WTC11 (cell line): ENCODE results near the gene HLA-E.

Experiments
- AR ChIP-seq: fragments of 250-450 bp; sonication (Bioruptor Pico); IDR thresholded peaks from 2 replicates; pipeline ENCODE4 v1.9.0; 2021; ENCODE audit warnings: mild to moderate bottlenecking
- ARID4B ChIP-seq: sonication (generic); formaldehyde crosslinking; IDR thresholded peaks from 2 replicates; pipeline ENCODE4 v1.8.0; 2023; ENCODE audit warnings: missing genetic modification reagents, mild to moderate bottlenecking, borderline replicate concordance
- CTCF ChIP-seq: fragments of 200-600 bp; IDR thresholded peaks from 2 replicates; pipeline ENCODE4 v1.8.0; 2022; ENCODE audit warnings: antibody characterized with exemption
- E2F1 ChIP-seq: sonication (generic); formaldehyde crosslinking; IDR thresholded peaks from 2 replicates; pipeline ENCODE4 v1.8.0; 2022; ENCODE audit warnings: mild to moderate bottlenecking, missing genetic modification reagents
- ELF4 ChIP-seq: sonication (generic); formaldehyde crosslinking; IDR thresholded peaks from 2 replicates; pipeline ENCODE4 v1.8.1; 2022; ENCODE audit warnings: low read depth, mild to moderate bottlenecking, moderate library complexity, missing genetic modification reagents
- ESRRA ChIP-seq: sonication (generic); formaldehyde crosslinking; IDR thresholded peaks from 2 replicates; pipeline ENCODE4 v1.8.1; 2022; ENCODE audit warnings: mild to moderate bottlenecking, missing genetic modification reagents, borderline replicate concordance
- FOXJ3 ChIP-seq: sonication (generic); formaldehyde crosslinking; IDR thresholded peaks from 2 replicates; pipeline ENCODE4 v1.9.0; 2021; ENCODE audit warnings: missing genetic modification reagents, mild to moderate bottlenecking, borderline replicate concordance
- HMGXB4 ChIP-seq: sonication (generic); formaldehyde crosslinking; IDR thresholded peaks from 2 replicates; pipeline ENCODE4 v1.8.1; 2023; ENCODE audit warnings: mild to moderate bottlenecking, moderate library complexity, missing genetic modification reagents
- MXD4 ChIP-seq: fragments of 250-450 bp; sonication (Bioruptor Pico); IDR thresholded peaks from 2 replicates; pipeline ENCODE4 v1.8.0; 2021; ENCODE audit warnings: mild to moderate bottlenecking, moderate library complexity, borderline replicate concordance
- NR3C1 ChIP-seq: sonication (generic); formaldehyde crosslinking; conservative IDR thresholded peaks from 2 replicates; pipeline ENCODE4 v1.8.1; 2023; ENCODE audit warnings: low read depth, mild to moderate bottlenecking, missing genetic modification reagents
- STAT6 ChIP-seq: sonication (generic); formaldehyde crosslinking; conservative IDR thresholded peaks from 2 replicates; pipeline ENCODE4 v1.8.1; 2023; ENCODE audit warnings: mild to moderate bottlenecking, low read depth, missing genetic modification reagents, moderate library complexity
- TF ChIP-seq, protein P1 (sequence below): sonication (generic); formaldehyde crosslinking; IDR thresholded peaks from 2 replicates; pipeline ENCODE4 v1.8.1; 2023; ENCODE audit warnings: mild to moderate bottlenecking, missing genetic modification reagents, borderline replicate concordance
- TF ChIP-seq, protein P2 (sequence below): sonication (generic); formaldehyde crosslinking; IDR thresholded peaks from 2 replicates; pipeline ENCODE4 v1.8.1; 2022; ENCODE audit warnings: low read depth, mild to moderate bottlenecking, moderate library complexity, missing genetic modification reagents, borderline replicate concordance
- TF ChIP-seq, protein P3 (sequence below): sonication (generic); formaldehyde crosslinking; IDR thresholded peaks from 2 replicates; pipeline ENCODE4 v1.8.1; 2023; ENCODE audit warnings: mild to moderate bottlenecking, missing genetic modification reagents, moderate library complexity

- TF ChIP-seq, protein P1, sequence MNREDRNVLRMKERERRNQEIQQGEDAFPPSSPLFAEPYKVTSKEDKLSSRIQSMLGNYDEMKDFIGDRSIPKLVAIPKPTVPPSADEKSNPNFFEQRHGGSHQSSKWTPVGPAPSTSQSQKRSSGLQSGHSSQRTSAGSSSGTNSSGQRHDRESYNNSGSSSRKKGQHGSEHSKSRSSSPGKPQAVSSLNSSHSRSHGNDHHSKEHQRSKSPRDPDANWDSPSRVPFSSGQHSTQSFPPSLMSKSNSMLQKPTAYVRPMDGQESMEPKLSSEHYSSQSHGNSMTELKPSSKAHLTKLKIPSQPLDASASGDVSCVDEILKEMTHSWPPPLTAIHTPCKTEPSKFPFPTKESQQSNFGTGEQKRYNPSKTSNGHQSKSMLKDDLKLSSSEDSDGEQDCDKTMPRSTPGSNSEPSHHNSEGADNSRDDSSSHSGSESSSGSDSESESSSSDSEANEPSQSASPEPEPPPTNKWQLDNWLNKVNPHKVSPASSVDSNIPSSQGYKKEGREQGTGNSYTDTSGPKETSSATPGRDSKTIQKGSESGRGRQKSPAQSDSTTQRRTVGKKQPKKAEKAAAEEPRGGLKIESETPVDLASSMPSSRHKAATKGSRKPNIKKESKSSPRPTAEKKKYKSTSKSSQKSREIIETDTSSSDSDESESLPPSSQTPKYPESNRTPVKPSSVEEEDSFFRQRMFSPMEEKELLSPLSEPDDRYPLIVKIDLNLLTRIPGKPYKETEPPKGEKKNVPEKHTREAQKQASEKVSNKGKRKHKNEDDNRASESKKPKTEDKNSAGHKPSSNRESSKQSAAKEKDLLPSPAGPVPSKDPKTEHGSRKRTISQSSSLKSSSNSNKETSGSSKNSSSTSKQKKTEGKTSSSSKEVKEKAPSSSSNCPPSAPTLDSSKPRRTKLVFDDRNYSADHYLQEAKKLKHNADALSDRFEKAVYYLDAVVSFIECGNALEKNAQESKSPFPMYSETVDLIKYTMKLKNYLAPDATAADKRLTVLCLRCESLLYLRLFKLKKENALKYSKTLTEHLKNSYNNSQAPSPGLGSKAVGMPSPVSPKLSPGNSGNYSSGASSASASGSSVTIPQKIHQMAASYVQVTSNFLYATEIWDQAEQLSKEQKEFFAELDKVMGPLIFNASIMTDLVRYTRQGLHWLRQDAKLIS (CRISPR knock-in tag), result no peak
- TF ChIP-seq CTCF (no peak), HMGXB4 (CRISPR knock-in tag) (no peak), AR (CRISPR knock-in tag) (no peak), MXD4 (CRISPR knock-in tag) (no peak), FOXJ3 (CRISPR knock-in tag) (no peak), ARID4B (CRISPR knock-in tag) (no peak), E2F1 (CRISPR knock-in tag) (no peak), STAT6 (CRISPR knock-in tag) (no peak), ESRRA (CRISPR knock-in tag) (no peak), NR3C1 (CRISPR knock-in tag) (no peak), ELF4 (no peak)
- TF ChIP-seq, protein P2, sequence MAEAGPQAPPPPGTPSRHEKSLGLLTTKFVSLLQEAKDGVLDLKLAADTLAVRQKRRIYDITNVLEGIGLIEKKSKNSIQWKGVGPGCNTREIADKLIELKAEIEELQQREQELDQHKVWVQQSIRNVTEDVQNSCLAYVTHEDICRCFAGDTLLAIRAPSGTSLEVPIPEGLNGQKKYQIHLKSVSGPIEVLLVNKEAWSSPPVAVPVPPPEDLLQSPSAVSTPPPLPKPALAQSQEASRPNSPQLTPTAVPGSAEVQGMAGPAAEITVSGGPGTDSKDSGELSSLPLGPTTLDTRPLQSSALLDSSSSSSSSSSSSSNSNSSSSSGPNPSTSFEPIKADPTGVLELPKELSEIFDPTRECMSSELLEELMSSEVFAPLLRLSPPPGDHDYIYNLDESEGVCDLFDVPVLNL, result no peak
- TF ChIP-seq, protein P3, sequence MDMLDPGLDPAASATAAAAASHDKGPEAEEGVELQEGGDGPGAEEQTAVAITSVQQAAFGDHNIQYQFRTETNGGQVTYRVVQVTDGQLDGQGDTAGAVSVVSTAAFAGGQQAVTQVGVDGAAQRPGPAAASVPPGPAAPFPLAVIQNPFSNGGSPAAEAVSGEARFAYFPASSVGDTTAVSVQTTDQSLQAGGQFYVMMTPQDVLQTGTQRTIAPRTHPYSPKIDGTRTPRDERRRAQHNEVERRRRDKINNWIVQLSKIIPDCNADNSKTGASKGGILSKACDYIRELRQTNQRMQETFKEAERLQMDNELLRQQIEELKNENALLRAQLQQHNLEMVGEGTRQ (CRISPR knock-in tag), result no peak
Measured at GRCh38 chr6:30508890-30509736, 19.8 kb downstream of the HLA-E start.
